HG02623 (cell line): ENCODE measurements around the gene XIRP1.
A peak's percentile ranks its signal among the peaks of the same experiment; 100 is the strongest.

Source experiments
- ATAC-seq: cut with Tn5 transposase; IDR thresholded peaks from one replicate; pipeline ENCODE4 v1.9.1; 2021; ENCODE audit warnings: moderate library complexity; ENCODE audit not compliant: unreplicated experiment

The XIRP1 gene

GRCh38 chr3:39210078-39210477 is 17.7 kb upstream of the XIRP1 start:
- ATAC-seq, result no peak

DNA sequence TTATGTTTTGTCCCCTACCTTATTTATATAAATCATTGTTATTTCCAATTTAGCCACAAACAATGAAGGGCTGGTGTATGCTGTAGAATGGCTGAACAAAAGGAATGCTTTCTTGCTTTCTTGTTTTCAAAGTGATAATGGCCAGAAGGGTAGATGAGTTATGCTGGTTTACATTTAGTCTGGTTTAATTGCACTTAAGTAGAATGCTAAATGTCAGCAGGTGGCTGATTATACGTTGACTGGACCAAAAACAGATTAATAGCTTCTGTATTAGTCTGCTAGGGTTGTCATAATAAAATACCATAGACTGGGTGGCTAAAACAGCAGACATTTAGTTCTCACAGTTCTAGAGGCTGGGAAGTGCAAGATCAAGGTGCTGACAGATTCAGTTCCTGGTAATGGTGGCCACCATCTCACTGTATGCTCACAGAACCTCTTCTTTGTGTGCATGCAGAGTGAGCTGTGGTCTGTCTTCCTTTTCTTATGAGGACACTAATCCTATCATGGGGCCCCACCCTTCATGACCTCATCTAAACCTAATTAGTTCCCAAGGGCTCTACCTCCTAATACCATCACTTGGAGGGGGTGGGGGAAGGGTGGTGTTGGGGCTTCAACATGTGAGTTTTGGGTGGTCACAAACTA is 17.1 kb upstream of the XIRP1 start:
- ATAC-seq, result no peak

GRCh38 chr3:39208463-39209055 is 16.2 kb upstream of the XIRP1 start:
- ATAC-seq, result no peak

- no peak for ATAC-seq
These were observed 15.2 kb upstream of the XIRP1 start for GRCh38 chr3:39207361-39208186.

DNA sequence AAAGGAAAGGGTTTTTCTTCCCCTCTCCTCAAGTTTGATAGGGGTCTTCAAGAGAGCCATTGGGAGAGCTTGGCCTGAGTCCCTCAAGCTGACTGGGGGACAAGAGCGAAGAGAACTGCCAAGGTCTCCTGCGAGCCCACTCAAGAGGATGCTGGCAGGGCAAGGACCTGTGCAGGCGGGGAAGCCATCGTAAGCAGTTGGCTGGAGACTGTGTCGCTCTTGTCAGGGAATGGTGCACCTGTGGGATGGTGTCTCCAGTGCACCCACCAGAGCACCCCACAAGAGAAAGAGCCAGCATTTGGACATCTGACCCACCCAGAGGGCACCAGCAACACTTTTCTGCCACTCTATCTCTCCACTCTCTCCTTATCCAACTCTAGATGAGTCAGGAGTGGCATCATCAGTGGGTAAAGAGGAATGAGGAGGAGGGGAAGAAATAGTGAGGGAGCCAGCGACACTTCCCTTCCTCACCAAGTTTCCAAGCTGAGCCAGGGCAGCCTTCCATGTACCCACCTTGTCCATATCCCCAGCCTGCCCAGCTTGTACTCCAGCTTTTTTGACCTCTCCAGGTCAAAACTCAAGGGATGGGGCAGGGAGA is 13.6 kb upstream of the XIRP1 start:
- ATAC-seq, result no peak

- ATAC-seq, result no peak
These were observed 12.7 kb upstream of the XIRP1 start for GRCh38 chr3:39205131-39205530.

- ATAC-seq, result no peak
These were observed 11.5 kb upstream of the XIRP1 start for GRCh38 chr3:39203860-39204259.

DNA sequence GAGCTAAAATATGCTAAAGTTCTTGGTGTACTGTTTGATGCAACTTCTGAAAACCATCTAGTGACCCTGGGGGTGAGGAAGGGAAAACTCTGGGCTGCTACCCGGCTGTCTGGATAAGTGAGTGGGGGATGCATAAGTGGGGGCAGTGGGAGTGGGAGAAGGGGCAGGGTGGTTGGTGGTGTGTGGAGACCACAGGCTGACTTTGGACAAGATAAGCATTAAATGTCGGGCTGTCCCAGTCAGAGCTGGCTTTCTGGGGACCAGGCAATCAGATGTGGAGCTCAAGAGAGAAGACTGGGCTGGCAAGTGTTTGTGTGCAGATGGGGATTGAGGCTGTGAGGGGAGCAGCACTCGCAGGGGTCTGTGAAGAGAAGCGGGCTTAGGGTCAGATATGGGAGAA is 11.0 kb upstream of the XIRP1 start:
- no peak for ATAC-seq

GRCh38 chr3:39202094-39202493 is 9.7 kb upstream of the XIRP1 start:
- ATAC-seq, result no peak

- no peak for ATAC-seq
These were observed 4.4 kb upstream of the XIRP1 start for GRCh38 chr3:39196671-39197356.

DNA sequence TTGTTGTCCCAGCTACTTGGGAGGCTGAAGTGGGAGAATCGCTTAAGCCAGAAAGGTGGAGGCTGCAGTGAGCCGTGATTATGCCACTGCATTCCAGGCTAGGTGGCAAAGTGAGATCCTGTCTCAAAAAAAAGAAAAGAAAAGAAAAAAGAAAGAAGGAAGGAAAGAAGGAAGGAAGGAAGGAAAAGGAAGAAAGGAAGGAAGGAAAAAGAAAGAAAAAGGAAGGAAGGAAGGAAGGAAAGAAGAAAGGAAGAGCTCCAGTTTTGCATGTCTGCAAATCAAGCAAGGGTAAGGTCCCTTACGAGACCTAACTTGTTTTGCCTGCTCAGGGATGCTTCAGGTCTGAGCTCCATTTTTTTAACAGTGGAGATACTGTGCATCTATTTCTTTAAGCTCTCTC is 3.6 kb upstream of the XIRP1 start:
- no peak for ATAC-seq

GRCh38 chr3:39193391-39193790 is 996 bp upstream of the XIRP1 start:
- ATAC-seq, result no peak

- no peak for ATAC-seq
These were observed 622 bp downstream of the XIRP1 start for GRCh38 chr3:39191773-39192172.

GRCh38 chr3:39191111-39191510 is 1.3 kb downstream of the XIRP1 start:
- no peak for ATAC-seq

DNA sequence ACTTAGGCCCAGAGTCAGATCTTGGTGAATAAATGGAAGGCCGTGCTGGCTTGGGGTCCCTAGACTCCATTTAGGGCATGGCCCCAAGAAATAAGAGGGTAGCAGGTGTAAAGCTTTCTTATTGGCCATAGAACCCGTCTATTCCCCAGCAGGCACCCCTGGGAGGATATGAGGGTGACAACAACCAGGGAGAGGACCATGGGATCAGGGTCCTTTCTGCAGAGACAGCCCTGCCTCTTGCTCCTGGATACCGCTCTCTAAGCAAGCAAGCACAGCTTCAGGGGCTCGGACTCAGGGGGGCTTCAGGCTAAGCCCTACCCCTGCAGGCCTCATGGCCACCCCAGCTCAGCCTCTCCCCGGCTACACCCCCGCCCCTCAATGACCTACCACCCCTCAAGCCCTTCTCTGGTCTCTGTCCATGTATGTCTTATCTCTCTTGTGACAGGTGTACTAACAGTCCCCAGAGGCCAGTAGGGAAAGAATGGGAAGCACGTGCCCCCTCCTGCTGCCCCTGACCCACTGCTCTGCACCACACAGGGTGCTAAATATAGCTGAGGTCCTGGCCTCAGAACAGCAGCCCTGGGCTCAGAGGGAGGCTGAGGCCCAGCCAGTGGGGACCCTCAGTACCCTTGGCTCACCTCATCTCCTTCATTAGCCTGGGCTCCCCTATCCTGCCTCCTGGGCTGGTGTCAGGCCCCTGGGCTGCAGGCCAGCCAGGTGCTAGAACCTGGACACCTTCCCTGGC is 1.9 kb downstream of the XIRP1 start:
- ATAC-seq, result no peak

GRCh38 chr3:39189959-39190269 is 2.5 kb downstream of the XIRP1 start:
- ATAC-seq, result peak; percentile 51

DNA sequence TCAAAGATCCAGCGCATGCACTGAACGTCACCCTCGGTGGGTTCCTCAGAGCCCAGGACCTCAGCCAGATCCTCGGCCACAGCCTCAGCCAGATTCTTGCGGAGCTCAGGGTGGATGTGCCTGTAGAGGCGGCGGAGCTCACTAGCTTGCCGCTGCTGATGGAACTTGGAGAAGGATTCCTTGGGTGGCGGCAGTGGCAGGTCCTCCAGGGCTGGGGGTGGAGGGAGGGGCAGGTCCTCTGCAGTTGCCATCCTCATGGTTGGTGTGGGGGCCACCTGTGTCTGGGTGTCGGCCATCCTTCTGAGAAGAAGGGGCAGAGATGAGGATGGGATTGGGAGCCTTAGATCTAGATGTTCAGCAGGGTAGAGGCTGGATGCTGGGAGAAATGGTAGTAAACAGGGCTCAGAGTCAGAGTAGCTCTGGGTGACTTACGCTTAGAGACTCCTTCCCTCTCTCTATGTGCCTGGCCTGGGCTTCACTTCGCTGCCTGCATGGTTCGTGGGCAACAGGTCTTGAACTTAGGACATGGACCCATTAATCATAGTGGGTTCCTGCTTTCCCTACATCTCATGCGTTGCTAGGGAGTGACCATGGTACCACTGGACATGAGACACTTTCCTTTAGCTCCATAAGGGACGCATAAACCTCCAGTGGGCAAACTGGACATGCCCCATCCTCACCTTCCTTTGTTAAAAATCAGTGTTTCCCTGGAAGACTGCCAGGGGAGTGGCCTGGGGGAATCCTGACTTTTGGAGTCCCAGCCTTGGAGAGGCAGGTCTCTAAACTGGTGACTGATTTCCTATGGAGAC is 3.0 kb downstream of the XIRP1 start:
- ATAC-seq, result no peak

- no peak for ATAC-seq
These were observed 3.9 kb downstream of the XIRP1 start for GRCh38 chr3:39188271-39189149.
